Vagina (tissue), 2 donors: ENCODE results near the gene ARSD.

ENCODE experiments used
- POLR2A ChIP-seq, 2 donors: fragments of 450-650 bp; IDR thresholded peaks; one replicate each; pipeline ENCODE4 v1.6.1; 2017; ENCODE audit warnings: antibody characterized with exemption in 2 of 2, mild to moderate bottlenecking in 2 of 2, moderate library complexity in 2 of 2
- TF ChIP-seq, protein P1 (sequence below), 3 experiments: fragments of 450-650 bp in 2 of 3; fragments of 200-600 bp in 1 of 3; sonication (generic) in 1 of 3; IDR thresholded peaks; one replicate each; pipeline ENCODE4 v1.5.1; 2017 to 2019; ENCODE audit warnings: antibody characterized with exemption in 3 of 3, mild to moderate bottlenecking in 2 of 3, moderate library complexity in 2 of 3

DNA sequence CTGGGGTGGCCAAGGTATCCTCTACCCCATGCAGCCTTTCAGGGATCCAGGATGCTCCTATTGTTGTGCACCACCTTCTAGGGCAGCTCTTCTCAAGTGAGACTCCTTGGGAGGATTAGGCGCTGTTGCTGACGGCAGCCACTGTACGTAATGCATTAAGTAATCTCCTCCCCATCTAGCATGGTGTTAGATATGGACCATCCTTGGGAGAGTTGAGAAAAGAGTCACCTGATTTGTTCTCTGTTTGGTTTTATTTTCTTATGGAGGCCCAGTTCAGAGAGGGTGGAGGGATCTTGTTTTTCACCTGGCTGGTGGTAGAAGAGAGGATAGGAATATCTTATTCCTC, 54.0 kb downstream of the ARSD start:
- no peak for TF ChIP-seq POLR2A (IDR thresholded peaks at IDR 0.05)
- TF ChIP-seq, protein P1, sequence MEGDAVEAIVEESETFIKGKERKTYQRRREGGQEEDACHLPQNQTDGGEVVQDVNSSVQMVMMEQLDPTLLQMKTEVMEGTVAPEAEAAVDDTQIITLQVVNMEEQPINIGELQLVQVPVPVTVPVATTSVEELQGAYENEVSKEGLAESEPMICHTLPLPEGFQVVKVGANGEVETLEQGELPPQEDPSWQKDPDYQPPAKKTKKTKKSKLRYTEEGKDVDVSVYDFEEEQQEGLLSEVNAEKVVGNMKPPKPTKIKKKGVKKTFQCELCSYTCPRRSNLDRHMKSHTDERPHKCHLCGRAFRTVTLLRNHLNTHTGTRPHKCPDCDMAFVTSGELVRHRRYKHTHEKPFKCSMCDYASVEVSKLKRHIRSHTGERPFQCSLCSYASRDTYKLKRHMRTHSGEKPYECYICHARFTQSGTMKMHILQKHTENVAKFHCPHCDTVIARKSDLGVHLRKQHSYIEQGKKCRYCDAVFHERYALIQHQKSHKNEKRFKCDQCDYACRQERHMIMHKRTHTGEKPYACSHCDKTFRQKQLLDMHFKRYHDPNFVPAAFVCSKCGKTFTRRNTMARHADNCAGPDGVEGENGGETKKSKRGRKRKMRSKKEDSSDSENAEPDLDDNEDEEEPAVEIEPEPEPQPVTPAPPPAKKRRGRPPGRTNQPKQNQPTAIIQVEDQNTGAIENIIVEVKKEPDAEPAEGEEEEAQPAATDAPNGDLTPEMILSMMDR (IDR thresholded peaks at IDR 0.05) = no peak
